Measurements from ENCODE around the gene TRIM27.
A peak's percentile ranks its signal among the peaks of the same experiment; 100 is the strongest.
"Not testable (repeated sequence)": the region's sequence is repeated elsewhere in the genome, so short reads cannot be mapped to it uniquely, and the experiment has no call there.

Gene TRIM27

DNA sequence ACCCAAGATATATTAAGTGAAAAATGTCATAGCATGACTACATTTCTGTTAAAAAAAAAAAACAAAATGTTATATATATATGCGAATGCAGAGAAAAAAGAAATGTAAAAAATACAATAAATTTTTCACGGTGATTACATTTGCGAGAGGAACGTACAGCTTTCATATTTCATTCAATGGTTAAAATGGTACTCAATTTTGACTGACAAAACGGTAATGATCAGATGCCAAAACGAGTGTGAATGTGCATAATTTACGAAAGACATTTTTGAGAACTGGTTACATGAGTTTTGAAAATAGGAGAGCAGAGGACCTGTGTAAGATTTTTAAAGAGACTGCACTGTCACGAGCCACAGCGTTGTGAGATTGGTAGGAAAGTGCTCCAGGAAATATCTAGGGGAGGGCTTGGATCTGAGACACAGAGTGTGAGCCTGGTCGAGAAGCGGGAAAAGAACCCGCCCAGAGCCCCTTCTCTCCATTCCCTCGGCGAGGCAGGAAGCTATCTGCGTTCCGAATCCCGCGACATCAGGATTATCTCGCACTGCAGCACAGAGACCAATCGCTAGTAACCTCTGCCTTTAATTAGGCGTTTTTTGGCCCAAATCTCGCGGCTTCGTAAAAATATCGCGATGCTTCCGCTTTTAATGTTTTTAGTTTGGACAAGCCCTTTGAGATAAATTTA, 28.5 kb downstream of the TRIM27 start:
- peak; percentile 96 for DNase-seq

GRCh38 chr6:28893172-28893799, 30.5 kb downstream of the TRIM27 start:
- no peak for DNase-seq

DNA sequence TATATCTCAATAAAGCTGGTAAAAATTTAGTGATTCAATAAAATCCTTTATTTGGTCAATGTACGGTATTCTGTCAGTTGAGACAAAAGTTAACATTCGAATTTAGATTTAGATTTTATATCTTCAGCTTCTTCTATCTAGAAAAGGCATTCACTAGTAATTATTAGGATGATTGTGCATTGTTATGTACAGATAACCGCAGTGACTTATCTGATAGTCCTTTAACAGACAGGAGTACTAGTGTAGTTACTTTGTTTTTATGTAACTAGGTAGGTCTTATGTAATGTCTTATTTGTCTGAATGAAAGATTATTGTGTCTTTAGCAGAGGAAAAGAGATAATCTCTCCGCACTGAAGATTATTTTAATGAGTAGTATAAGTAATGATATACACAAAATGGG, 31.3 kb downstream of the TRIM27 start:
- DNase-seq = no peak

DNA sequence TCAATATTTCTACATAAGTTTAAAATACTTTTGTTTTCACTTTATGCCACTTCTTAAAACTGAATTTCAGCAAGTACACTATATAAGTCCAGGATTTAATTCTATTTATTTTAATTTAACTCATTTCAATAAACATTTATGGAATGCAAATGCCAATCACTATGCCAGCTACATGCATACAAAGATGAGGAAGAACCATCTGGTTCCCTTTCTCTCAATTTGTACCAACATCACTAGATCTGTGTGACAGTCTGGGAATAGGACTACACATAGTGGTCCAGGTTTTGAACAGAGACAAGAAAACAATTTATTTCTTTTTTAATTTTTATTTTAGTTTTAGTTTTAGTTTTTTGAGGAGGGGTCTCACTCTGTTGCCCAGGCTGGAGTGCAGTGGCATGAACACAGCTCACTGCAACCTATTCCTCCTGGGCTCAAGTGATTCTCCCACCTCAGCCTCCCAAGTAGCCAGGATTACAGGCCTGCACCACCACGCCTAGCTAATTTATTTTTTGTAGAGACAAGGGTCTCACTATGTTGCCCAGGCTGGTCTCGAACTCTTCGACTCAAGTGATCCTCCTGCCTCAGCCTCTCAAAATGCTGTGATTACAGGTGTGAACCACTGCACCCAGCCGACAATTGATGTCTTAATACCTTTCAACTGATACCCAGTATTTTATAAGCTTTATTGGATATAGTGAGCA, 35.8 kb downstream of the TRIM27 start:
- no peak for DNase-seq

DNA sequence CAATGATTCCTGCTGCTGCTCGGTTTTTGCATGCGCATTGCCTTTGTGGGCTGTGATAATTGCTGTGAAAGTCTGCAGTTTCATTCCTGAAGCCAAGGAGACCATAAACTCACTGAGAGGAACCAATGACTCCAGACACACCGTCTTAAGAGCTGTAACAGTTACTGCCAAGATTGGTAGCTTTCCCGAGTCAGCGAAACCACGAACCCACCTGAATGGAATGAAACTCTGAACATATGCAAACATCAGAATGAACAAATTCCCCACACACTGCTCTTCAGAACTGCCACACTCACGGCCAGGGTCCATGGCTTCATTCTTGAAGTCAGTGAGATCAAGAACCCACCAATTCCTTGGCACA, 37.7 kb downstream of the TRIM27 start:
- DNase-seq = no peak

GRCh38 chr6:28884423-28885131, 39.2 kb downstream of the TRIM27 start:
- no peak for DNase-seq

DNA sequence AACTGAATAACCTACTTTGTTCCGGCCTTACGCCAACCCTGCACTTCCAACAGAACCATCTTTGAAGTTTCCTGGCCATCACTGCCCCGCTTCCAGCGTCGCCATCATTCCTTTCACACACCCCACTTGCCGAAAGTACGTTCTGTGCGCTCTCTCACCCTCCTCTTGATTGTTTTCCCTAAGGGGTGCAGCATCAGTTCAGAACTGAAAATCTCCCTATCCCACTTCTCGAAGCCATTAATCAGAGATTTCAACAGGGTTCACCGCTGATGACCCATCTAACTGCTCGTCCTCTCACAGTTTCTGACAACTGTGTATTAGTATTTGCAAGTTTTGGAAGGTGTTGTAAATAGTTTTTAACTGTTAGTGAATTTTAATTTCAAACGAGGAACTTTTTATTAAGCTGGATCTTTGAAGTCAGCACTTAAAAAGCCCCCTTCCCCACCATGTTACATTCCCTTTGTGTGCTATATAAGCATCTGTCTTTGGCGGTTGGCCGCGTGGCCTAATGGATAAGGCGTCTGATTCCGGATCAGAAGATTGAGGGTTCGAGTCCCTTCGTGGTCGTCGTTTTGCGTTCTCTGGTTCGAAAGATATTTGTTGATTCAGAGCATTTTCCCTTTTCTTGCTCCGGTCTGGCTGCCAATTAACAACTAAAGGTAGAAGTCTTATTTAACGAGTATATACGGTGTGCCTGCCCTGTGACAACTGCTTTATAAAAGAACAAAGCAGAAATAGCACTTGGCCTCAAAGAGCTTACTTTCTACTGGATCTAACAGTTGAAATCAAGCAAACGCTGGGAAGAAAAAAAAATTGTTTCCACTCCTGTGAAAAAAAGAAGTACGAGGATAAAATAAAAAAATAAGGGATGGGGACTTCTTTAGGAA, 42.6 kb downstream of the TRIM27 start:
- DNase-seq = peak; percentile 57

DNA sequence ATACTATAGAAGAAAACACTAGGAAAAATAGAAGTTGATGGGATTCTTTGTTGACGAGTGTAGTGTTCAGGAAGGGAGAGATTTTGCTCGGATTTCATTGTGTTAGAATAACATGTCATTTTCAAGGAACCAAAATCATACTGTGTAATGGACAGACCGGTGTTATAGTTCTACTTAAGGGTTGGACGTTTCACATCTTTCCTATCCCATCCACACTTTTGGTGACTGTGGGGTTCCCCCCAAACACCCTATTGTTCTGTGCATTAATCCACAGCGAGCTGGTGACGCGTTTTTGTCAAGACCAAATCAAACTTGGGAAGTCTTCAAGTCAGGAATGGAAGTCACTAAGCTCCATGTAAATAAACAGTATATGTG, 43.3 kb downstream of the TRIM27 start:
- DNase-seq = no peak

DNA sequence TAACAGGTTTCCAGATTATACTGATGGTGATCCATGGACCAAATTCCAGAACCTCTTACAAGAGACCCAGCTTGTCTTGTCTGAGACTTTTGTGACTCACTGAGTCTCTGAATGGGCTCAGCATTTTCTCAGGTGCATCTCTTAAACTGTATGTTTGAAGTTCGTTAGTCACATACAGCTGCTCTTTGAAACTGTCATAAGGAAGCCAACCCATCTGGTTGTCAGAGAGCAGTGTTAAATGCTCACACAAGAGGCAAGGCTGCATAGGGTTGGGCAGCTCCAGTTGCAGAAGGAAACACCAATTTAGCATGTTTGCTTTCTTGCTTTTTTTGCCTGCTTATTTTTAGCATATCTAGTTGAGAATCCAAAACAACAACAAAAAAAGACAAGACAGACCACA, 47.1 kb downstream of the TRIM27 start:
- no peak for DNase-seq

- DNase-seq = no peak
These were observed 48.5 kb downstream of the TRIM27 start for GRCh38 chr6:28875191-28875747.

GRCh38 chr6:28872157-28872817, 51.5 kb downstream of the TRIM27 start:
- not testable (repeated sequence) for DNase-seq

- no peak for DNase-seq
These were observed 52.2 kb downstream of the TRIM27 start for GRCh38 chr6:28871335-28872156.

GRCh38 chr6:28868873-28869272, 54.9 kb downstream of the TRIM27 start:
- no peak for DNase-seq

DNA sequence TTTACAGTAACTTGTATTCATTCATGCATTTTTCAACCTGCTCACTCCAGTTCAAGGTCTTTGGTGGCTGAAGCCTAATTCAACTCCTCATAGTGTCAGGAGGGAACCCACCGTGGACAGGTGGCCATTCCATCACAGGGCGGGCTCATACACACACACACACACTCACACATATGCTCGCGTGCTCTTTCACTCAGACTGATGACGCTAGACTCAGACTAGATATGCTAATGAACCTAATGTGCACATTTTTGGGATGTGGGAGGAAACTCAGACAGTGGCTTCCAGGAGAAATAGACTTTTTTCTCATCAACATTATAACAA, 56.7 kb downstream of the TRIM27 start:
- peak; percentile 47 for DNase-seq

DNA sequence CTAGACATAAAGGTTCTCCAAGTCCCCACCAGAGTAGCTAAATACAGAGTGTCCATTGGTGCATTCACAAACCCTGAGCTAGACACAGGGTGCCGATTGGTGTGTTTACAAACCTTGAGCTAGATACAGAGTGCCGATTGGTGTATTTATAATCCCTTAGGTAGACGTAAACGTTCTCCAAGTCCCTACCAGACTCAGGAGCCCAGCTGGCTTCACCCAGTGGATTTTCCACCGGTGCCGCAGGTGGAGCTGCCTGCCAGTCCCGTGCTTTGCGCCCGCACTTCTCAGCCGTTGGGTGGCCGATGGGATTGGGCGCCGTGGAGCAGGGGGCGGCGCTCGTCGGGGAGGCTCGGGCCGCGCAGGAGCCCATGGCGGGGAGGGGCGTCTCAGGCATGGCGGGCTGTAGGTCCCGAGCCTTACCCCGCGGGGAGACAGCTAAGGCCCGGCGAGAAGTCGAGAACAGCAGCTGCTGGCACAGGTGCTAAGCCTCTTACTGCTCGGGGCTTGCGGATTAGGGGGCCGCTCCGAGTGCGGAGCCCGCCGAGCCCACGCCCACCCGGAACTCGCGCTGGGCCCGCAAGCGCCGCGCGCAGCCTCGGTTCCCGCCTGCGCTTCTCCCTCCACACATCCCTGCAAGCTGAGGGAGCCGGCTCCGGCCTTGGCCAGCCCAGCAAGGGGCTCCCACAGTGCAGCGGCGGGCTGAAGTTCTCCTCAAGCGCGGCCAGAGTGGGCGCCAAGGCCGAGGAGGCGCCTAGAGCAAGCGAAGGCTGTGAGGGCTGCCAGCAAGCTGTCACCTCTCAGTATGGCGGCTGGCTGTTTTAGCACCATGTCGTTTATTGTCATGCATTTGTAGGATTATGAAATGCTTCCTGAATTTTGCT, 57.3 kb downstream of the TRIM27 start:
- peak; percentile 49 for DNase-seq

- DNase-seq = no peak
These were observed 58.2 kb downstream of the TRIM27 start for GRCh38 chr6:28865401-28866204.

DNA sequence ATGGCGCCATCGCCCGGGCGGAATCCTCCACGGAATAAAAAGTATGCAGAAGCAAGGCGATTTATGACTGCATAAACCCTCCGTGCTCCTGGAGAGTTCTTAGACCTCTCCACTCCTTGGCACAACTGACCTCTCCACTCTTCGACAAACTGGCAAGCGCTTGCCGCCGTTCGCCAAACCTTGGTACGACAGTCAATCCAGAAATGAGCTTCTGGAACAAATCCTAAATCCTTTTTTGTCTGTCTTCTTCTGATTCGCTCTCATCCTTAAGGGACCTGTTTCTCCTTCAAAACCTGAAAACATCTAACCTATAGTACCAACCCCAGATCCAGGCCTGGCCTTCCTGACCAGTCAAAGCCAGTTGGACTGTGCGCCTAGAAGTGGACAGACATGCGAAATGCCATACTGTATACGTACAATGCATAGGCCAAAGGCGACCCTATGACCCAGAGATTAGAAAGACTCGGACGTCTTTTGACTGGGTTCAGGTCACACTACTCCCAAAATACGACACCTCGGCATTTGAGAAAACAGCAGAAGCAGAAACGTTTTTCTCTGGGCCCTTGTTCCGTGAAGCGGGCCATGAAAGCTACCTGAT, 59.4 kb downstream of the TRIM27 start:
- DNase-seq = no peak

DNA sequence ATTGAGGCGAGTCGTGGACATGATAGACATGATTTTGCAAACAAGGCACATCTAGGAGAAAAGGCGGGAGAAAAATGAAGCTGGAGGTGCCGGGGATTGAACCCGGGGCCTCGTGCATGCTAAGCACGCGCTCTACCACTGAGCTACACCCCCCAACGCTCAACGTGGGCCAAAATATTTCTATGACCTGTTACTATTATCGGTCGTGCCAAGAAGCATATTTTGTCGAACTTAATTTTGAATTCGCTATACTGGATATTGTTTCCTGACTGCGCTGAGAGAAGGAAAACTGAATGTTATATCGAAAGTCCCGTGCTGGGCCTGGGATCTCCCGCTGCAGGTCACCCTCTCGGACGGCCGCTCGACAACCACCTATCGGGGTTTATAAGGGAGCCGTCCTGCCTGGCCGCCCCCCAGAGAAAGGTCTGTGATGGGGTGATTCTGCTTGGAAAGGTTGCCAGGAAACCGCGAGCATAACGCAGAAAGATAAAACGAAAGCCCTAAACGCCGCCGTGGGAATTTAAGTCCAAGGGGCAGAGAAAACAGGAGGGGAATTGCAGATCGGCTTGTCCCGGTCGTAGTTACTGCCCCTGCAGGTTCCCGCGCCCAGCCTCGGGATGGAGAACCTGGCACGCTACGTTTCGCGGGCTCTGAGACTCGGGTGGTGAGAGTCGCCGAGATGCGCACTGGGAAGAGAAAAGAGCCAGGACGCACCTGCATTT, 60.0 kb downstream of the TRIM27 start:
- DNase-seq = peak; percentile 79

Data from DMS 273 treated with DMSO at 0.1 percent for 48 hours (cell line).